CD14-positive monocyte (primary cell): ENCODE measurements around the gene UHMK1. TPM values are rescaled to one million over a fixed set of nuclear protein-coding genes. Genes with fewer than 3 reads are reported as not detected.
A peak's percentile ranks its signal among the peaks of the same experiment; 100 is the strongest.
"Not testable (repeated sequence)": the region's sequence is repeated elsewhere in the genome, so short reads cannot be mapped to it uniquely, and the experiment has no call there.

Experiments
- DNase-seq, 3 donors: peaks; one replicate each; pipeline ENCODE4 v3.0.0-alpha.2; 2011 to 2022
- H2AFZ ChIP-seq: 2 replicates; pipeline ENCODE4 v1.6.0; 2012; ENCODE audit warnings: mild to moderate bottlenecking, low read depth, low read length, inconsistent platforms; ENCODE audit not compliant: insufficient read depth, poor library complexity, severe bottlenecking
- H3K27ac ChIP-seq, 2 donors: 1 replicate in 1 of 2; 2 replicates in 1 of 2; pipeline ENCODE4 v1.5.1; 2012 to 2013; ENCODE audit warnings: low read length in 2 of 2, control low read depth in 1 of 2, inconsistent platforms in 1 of 2, low read depth in 1 of 2, mild to moderate bottlenecking in 1 of 2
- H3K27me3 ChIP-seq, 2 donors: one replicate each; pipeline versions ENCODE4 v1.6.0 to v1.6.1; 2011 to 2013; ENCODE audit warnings: low read length in 2 of 2; ENCODE audit not compliant: control insufficient read depth in 2 of 2, insufficient read depth in 2 of 2
- H3K36me3 ChIP-seq, 2 donors: replicated peaks in 1 of 2; 1 replicate in 1 of 2; 2 replicates in 1 of 2; pipeline versions ENCODE4 v1.5.1 to v1.6.1; 2012 to 2013; ENCODE audit warnings: low read length in 2 of 2, control low read depth in 1 of 2, inconsistent platforms in 1 of 2, mild to moderate bottlenecking in 1 of 2; ENCODE audit not compliant: insufficient read depth in 2 of 2, control insufficient read depth in 1 of 2
- H3K4me1 ChIP-seq, 2 donors: 1 replicate in 1 of 2; 2 replicates in 1 of 2; pipeline versions ENCODE4 v1.5.1 to v1.6.1; 2012 to 2013; ENCODE audit warnings: low read length in 2 of 2, control low read depth in 1 of 2, inconsistent platforms in 1 of 2, mild to moderate bottlenecking in 1 of 2, moderate library complexity in 1 of 2; ENCODE audit not compliant: insufficient read depth in 2 of 2, control insufficient read depth in 1 of 2
- H3K4me2 ChIP-seq: replicated peaks from 2 replicates; pipeline ENCODE3; 2012; ENCODE audit warnings: low read length, moderate library complexity, mild to moderate bottlenecking; ENCODE audit not compliant: poor library complexity, severe bottlenecking; ENCODE audit errors: extremely low read depth
- H3K4me3 ChIP-seq, 3 experiments: fragments of 200-600 bp in 1 of 3; sonication (generic) in 1 of 3; replicated peaks in 1 of 3; 1 replicate in 2 of 3; 2 replicates in 1 of 3; pipeline ENCODE4 v1.5.1; 2011 to 2013; ENCODE audit warnings: low read length in 3 of 3, mild to moderate bottlenecking in 3 of 3, control low read depth in 2 of 3, low read depth in 2 of 3, inconsistent platforms in 1 of 3, moderate library complexity in 1 of 3
- H3K79me2 ChIP-seq: 2 replicates; pipeline ENCODE4 v1.6.0; 2012; ENCODE audit warnings: mild to moderate bottlenecking, control low read depth, inconsistent platforms, low read length, moderate library complexity; ENCODE audit not compliant: insufficient read depth
- H3K9ac ChIP-seq: 2 replicates; pipeline ENCODE4 v1.6.0; 2017; ENCODE audit warnings: low read length, mild to moderate bottlenecking; ENCODE audit not compliant: insufficient read depth, poor library complexity, severe bottlenecking
- H3K9me3 ChIP-seq, 2 donors: replicated peaks in 1 of 2; 1 replicate in 1 of 2; 2 replicates in 1 of 2; pipeline versions ENCODE4 v1.5.1 to v1.6.1; 2012 to 2013; ENCODE audit warnings: low read length in 2 of 2, control low read depth in 1 of 2; ENCODE audit not compliant: control insufficient read depth in 1 of 2, insufficient read depth in 1 of 2
- H4K20me1 ChIP-seq: 2 replicates; pipeline ENCODE4 v1.6.0; 2012; ENCODE audit warnings: mild to moderate bottlenecking, low read length, control low read depth, moderate library complexity; ENCODE audit not compliant: insufficient read depth
- H3K27ac Mint-ChIP-seq, 7 donors: one replicate each; pipeline ENCODE4 v1.8.0; 2020; ENCODE audit warnings: mild to moderate bottlenecking in 7 of 7, mixed read lengths in 7 of 7, moderate library complexity in 6 of 7, inconsistent platforms in 2 of 7
- H3K27me3 Mint-ChIP-seq, 3 donors: one replicate each; pipeline ENCODE4 v1.8.0; 2021 to 2022; ENCODE audit warnings: low read depth in 3 of 3, mild to moderate bottlenecking in 3 of 3, mixed read lengths in 3 of 3, moderate library complexity in 3 of 3, inconsistent platforms in 1 of 3
- H3K36me3 Mint-ChIP-seq, 2 donors: one replicate each; pipeline ENCODE4 v1.8.0; 2020; ENCODE audit warnings: mixed read lengths in 2 of 2, inconsistent platforms in 1 of 2, mild to moderate bottlenecking in 1 of 2
- H3K4me1 Mint-ChIP-seq: one replicate; pipeline ENCODE4 v1.8.0; 2020; ENCODE audit warnings: mild to moderate bottlenecking, mixed read lengths
- H3K4me3 Mint-ChIP-seq, 2 donors: one replicate each; pipeline ENCODE4 v1.8.0; 2020; ENCODE audit warnings: mild to moderate bottlenecking in 2 of 2, mixed read lengths in 2 of 2, moderate library complexity in 1 of 2
- H3K9me3 Mint-ChIP-seq, 7 donors: one replicate each; pipeline ENCODE4 v1.8.0; 2020 to 2022; ENCODE audit warnings: mixed read lengths in 7 of 7, mild to moderate bottlenecking in 6 of 7, moderate library complexity in 6 of 7, inconsistent platforms in 2 of 7
- CTCF ChIP-seq: fragments of 200-600 bp; IDR thresholded peaks from one replicate; pipeline ENCODE4 v1.8.0; 2022; ENCODE audit warnings: antibody characterized with exemption, mild to moderate bottlenecking
- WGBS: methylation state at CpG from one replicate; pipeline ENCODE4 v1.1.5; 2013; ENCODE audit warnings: missing lambda C conversion rate; ENCODE audit not compliant: insufficient coverage; 5-methylcytosine and 5-hydroxymethylcytosine counted together
- intact Hi-C, 2 donors: fragments of 100-400 bp; cut with micrococcal nuclease; formaldehyde crosslinking; loops; one replicate each; pipeline versions ENCODE4 v1.15.0 to v1.15.1; 2023
- polyA plus RNA-seq, 3 donors: library from polyadenylated mRNA; depleted of rRNA in 1 of 3; unstranded in 2 of 3; stranded (reverse) in 1 of 3; fragments of 300-500 nt in 2 of 3; fragments of >200 nt in 1 of 3; fragmentation: Illumina TruSeq in 2 of 3; gene quantifications; 1 replicate in 2 of 3; 2 replicates in 1 of 3; pipeline ENCODE4 v1.2.3, GENCODE V29; 2012 to 2021

UHMK1 gene
- polyA plus RNA-seq, 3 donors, result 14.9 to 38.2 (median 27.7) TPM

GRCh38 chr1:162568802-162569201 lies 71.2 kb downstream of the UHMK1 start:
- no peak overlapping the region for H3K4me3 Mint-ChIP-seq
- no peaks in the 10 kb centered on the region for H3K36me3 ChIP-seq
- H4K20me1 ChIP-seq, result no peaks in the 10 kb centered on the region
- H3K27ac Mint-ChIP-seq, result no peak overlapping the region
- peaks cover 16% of the 10 kb centered on the region for H3K4me1 Mint-ChIP-seq
- TF ChIP-seq CTCF, result no peak
- H3K9me3 ChIP-seq, result no peaks in the 10 kb centered on the region
- H3K27me3 Mint-ChIP-seq, result no peaks in the 10 kb centered on the region
- intact Hi-C loops, result no loop called here
- no peak overlapping the region for H2AFZ ChIP-seq
- H3K4me2 ChIP-seq, result no peak overlapping the region
- peaks cover 4 to 7% of the 10 kb centered on the region in 2 donors for H3K4me1 ChIP-seq
- H3K27ac ChIP-seq, result no peak overlapping the region
- no peaks in the 10 kb centered on the region for H3K79me2 ChIP-seq
- no peaks in the 10 kb centered on the region for H3K9me3 Mint-ChIP-seq
- DNase-seq, result no peak
- H3K27me3 ChIP-seq, result no peaks in the 10 kb centered on the region
- no peak overlapping the region for H3K4me3 ChIP-seq
- no CpG with 5 or more reads among the region's 4 CpGs for WGBS
- no peak overlapping the region for H3K9ac ChIP-seq
- peaks cover 6 to 13% of the 10 kb centered on the region in 2 donors for H3K36me3 Mint-ChIP-seq

- H3K9me3 ChIP-seq, result no peaks in the 10 kb centered on the region
- WGBS, result no CpG with 5 or more reads among the region's 1 CpG
- intact Hi-C loops, result no loop called here
- H3K4me2 ChIP-seq, result no peak overlapping the region
- TF ChIP-seq CTCF, result no peak
- peak overlapping the region in 1 of 2 donors; percentile 52 for H3K27ac ChIP-seq
- H4K20me1 ChIP-seq, result no peaks in the 10 kb centered on the region
- Mint-ChIP-seq H3K27ac (no peak overlapping the region), H3K4me3 (no peak overlapping the region), H3K27me3 (no peaks in the 10 kb centered on the region), H3K9me3 (no peaks in the 10 kb centered on the region), H3K36me3 (peaks cover 6 to 13% of the 10 kb centered on the region in 2 donors), H3K4me1 (peaks cover 8% of the 10 kb centered on the region)
- H3K27me3 ChIP-seq, result no peaks in the 10 kb centered on the region
- H3K4me3 ChIP-seq, result no peak overlapping the region
- H3K36me3 ChIP-seq, result no peaks in the 10 kb centered on the region
- H2AFZ ChIP-seq, result no peak overlapping the region
- H3K79me2 ChIP-seq, result no peaks in the 10 kb centered on the region
- peaks cover 4 to 7% of the 10 kb centered on the region in 2 donors for H3K4me1 ChIP-seq
- peak in 1 of 3 donors; percentile 13 for DNase-seq
- H3K9ac ChIP-seq, result no peak overlapping the region
These were observed 73.1 kb downstream of the UHMK1 start for GRCh38 chr1:162570718-162571117.

- H3K27ac Mint-ChIP-seq, H3K9me3 Mint-ChIP-seq, intact Hi-C loops, H3K36me3 ChIP-seq, H3K79me2 ChIP-seq, H3K4me3 Mint-ChIP-seq, H2AFZ ChIP-seq, DNase-seq, H3K4me2 ChIP-seq, H3K9me3 ChIP-seq, H3K27me3 ChIP-seq, H3K4me3 ChIP-seq, H3K27me3 Mint-ChIP-seq, H3K4me1 Mint-ChIP-seq, H4K20me1 ChIP-seq, H3K4me1 ChIP-seq, H3K9ac ChIP-seq: not testable (repeated sequence)
- H3K27ac ChIP-seq, result peak overlapping the region in 1 of 2 donors; percentile 52
- WGBS, result 86% methylated on average over 4 of the region's 7 CpGs
- peaks cover 6 to 13% of the 10 kb centered on the region in 2 donors for H3K36me3 Mint-ChIP-seq
These were observed 73.5 kb downstream of the UHMK1 start for GRCh38 chr1:162571121-162571520.
